ENCODE data around the gene NR1H2. TPM values are rescaled to one million over a fixed set of nuclear protein-coding genes. Genes with fewer than 3 reads are reported as not detected.
A peak's percentile ranks its signal among the peaks of the same experiment; 100 is the strongest.

Gene NR1H2
- total and polyA plus RNA-seq, 3 experiments from 2014 or later: 79.7 to 95.5 (median 82.3) TPM

DNA sequence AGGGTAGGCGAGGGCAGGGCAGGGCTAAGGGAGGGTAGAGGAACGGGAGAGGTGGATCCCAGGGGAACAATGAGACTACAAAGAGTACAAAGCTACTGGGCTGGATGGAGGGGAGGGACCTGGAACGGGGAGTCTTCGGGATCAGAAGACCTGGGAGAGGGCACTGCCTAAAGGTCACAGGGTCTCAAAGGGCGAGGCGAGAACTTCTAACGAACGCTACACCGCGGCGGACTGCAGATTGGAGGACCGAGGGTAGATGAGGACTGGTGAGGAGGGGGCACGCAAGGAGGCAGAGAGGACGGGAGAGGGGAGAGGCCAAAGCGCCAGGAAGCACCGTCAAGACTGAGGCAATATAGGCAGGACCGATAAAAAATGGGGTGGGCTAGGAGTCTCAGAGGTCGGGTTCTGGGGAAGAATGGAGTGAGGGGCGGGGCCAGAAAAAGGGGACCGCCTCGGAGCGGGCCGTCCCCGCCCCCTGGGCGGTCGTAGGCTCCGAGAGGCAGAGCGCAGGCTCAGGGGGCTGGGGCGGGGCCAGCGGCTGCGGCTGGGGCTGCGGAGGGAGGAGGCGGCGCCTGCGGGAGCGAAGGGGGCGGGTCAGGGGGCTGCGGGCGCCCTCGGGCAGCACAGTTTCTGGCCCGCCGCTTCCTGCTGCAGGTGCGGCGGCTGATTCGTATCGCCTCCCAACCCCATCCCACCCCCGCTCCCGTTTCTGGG lies 45.7 kb upstream of the NR1H2 start:
- H3K4me1 ChIP-seq (ENCODE audit: insufficient read depth, low read length): peaks cover 55% of the 10 kb centered on the region
- H3K4me3 ChIP-seq (ENCODE audit: low read length): peak overlapping the region; percentile 58
- Mint-ChIP-seq H3K4me1 (peaks cover 42 to 73% (median 66%) of the 10 kb centered on the region in 3 donors), H3K27me3 (peaks cover 67 to 72% of the 10 kb centered on the region in 2 donors), H3K36me3 (peaks cover 2 to 5% (median 2%) of the 10 kb centered on the region in 3 donors), H3K27ac (peak overlapping the region in 3 of 8 donors; percentile 50 to 93 (median 93)), H3K4me3 (peak overlapping the region; percentile 63 to 79 (median 71)), H3K9me3 (peaks cover 4 to 29% (median 19%) of the 10 kb centered on the region in 5 donors)
- CTCF ChIA-PET: no interaction called here
- POLR2A ChIA-PET: no interaction called here
- peak; percentile 69 to 76 (median 72) for DNase-seq
- H3K36me3 ChIP-seq (ENCODE audit: insufficient read depth, low read length): no peaks in the 10 kb centered on the region
- no peaks in the 10 kb centered on the region for H3K9me3 ChIP-seq (ENCODE audit: low read length)
- peak overlapping the region; percentile 59 for H3K27ac ChIP-seq (ENCODE audit: low read depth, low read length)
- H3K27me3 ChIP-seq (ENCODE audit: insufficient read depth, low read length, poor library complexity, severe bottlenecking): peaks cover 52% of the 10 kb centered on the region

GRCh38 chr19:50331221-50331993 lies 44.9 kb upstream of the NR1H2 start:
- CTCF ChIA-PET: no interaction called here
- H3K9me3 Mint-ChIP-seq: peaks cover 4 to 29% (median 19%) of the 10 kb centered on the region in 5 donors
- DNase-seq: no peak
- Histone ChIP-seq H3K27me3 (ENCODE audit: insufficient read depth, low read length, poor library complexity, severe bottlenecking) (peaks cover 46% of the 10 kb centered on the region), H3K4me1 (ENCODE audit: insufficient read depth, low read length) (peaks cover 48% of the 10 kb centered on the region), H3K27ac (ENCODE audit: low read depth, low read length) (peak overlapping the region; percentile 34), H3K4me3 (ENCODE audit: low read length) (no peak overlapping the region), H3K9me3 (ENCODE audit: low read length) (no peaks in the 10 kb centered on the region), H3K36me3 (ENCODE audit: insufficient read depth, low read length) (no peaks in the 10 kb centered on the region)
- peaks cover 68 to 76% of the 10 kb centered on the region in 2 donors for H3K27me3 Mint-ChIP-seq
- peaks cover 40 to 69% (median 68%) of the 10 kb centered on the region in 3 donors for H3K4me1 Mint-ChIP-seq
- POLR2A ChIA-PET: no interaction called here
- peak overlapping the region; percentile 50 to 67 (median 63) for H3K4me3 Mint-ChIP-seq
- H3K36me3 Mint-ChIP-seq: peaks cover 2 to 5% (median 2%) of the 10 kb centered on the region in 3 donors
- peak overlapping the region in 6 of 8 donors; percentile 0 to 96 (median 65) for H3K27ac Mint-ChIP-seq

DNA sequence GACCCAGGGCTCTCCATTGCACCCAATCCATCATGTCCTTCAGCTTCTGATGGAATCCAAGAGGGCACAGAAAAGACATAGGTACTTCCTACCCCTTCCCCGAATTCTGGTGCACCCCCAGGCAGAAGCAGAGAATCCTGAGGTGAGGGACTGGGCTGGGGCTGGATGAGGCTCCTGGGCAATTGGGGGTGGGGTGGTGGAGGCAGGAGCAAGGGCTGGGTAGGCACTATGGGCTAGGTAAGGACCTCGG lies 44.3 kb upstream of the NR1H2 start:
- H3K27me3 Mint-ChIP-seq: peaks cover 65 to 71% of the 10 kb centered on the region in 2 donors
- peaks cover 41% of the 10 kb centered on the region for H3K27me3 ChIP-seq (ENCODE audit: insufficient read depth, low read length, poor library complexity, severe bottlenecking)
- H3K4me1 Mint-ChIP-seq: peaks cover 36 to 65% (median 63%) of the 10 kb centered on the region in 3 donors
- ChIA-PET POLR2A (no interaction called here), CTCF (no interaction called here)
- H3K36me3 ChIP-seq (ENCODE audit: insufficient read depth, low read length): no peaks in the 10 kb centered on the region
- H3K9me3 ChIP-seq (ENCODE audit: low read length): no peaks in the 10 kb centered on the region
- peak overlapping the region in 2 of 8 donors; percentile 0 to 93 for H3K27ac Mint-ChIP-seq
- peaks cover 2 to 5% (median 2%) of the 10 kb centered on the region in 3 donors for H3K36me3 Mint-ChIP-seq
- H3K4me1 ChIP-seq (ENCODE audit: insufficient read depth, low read length): peaks cover 48% of the 10 kb centered on the region
- DNase-seq: no peak
- H3K4me3 Mint-ChIP-seq: peak overlapping the region in 3 of 7 donors; percentile 17 to 56 (median 41)
- H3K4me3 ChIP-seq (ENCODE audit: low read length): no peak overlapping the region
- H3K27ac ChIP-seq (ENCODE audit: low read depth, low read length): peak overlapping the region; percentile 34
- peaks cover 4 to 28% (median 19%) of the 10 kb centered on the region in 5 donors for H3K9me3 Mint-ChIP-seq

DNA sequence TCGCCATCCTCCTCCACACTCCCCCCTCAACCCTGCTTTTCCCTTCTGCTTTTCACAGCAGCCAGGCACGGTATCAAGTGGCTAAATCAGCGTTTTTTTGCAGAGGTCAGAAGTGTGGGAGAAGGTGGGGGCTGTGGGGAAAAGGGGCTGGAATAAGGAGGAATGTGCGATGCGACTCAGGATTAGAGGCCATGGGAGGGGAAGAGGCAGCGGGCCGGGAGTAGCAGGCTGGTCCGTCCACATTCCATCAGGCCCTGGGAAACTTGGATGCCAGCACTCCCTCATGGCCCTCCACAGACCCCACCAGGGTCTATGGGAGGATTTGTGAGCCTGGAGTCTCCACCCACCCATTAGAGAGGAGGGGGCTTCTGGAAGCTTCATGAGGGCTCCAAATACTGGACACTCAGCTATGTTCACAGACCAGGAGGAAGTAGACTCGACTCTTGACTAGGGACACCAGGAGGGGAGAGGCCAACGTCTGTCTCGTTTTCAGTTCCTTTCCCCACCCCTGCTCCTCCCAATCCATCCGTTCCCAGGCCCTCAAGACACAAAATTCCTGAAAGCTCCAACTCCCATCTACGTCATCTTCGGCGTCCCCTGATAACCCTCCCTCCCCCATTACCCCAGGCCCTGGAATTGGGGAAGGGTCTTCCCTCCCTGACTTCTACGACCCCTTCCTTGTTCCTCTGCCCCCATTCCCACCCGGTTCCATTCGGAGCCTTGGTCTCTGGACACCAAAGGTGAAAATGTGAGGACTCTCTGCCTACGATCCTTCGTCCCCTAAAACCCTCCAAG lies 43.8 kb upstream of the NR1H2 start:
- Histone ChIP-seq H3K4me1 (ENCODE audit: insufficient read depth, low read length) (peaks cover 48% of the 10 kb centered on the region), H3K36me3 (ENCODE audit: insufficient read depth, low read length) (no peaks in the 10 kb centered on the region), H3K9me3 (ENCODE audit: low read length) (no peaks in the 10 kb centered on the region), H3K4me3 (ENCODE audit: low read length) (peak overlapping the region; percentile 81), H3K27me3 (ENCODE audit: insufficient read depth, low read length, poor library complexity, severe bottlenecking) (peaks cover 36% of the 10 kb centered on the region), H3K27ac (ENCODE audit: low read depth, low read length) (peak overlapping the region; percentile 34)
- ChIA-PET CTCF (interaction anchor here (1.8 kb wide), 1 partner anchor 25 kb away, joined by 8 read pairs; no protein-coding TSS in a partner anchor), POLR2A (no interaction called here)
- DNase-seq: no peak
- Mint-ChIP-seq H3K9me3 (peaks cover 4 to 22% (median 17%) of the 10 kb centered on the region in 5 donors), H3K36me3 (peaks cover 2 to 5% (median 2%) of the 10 kb centered on the region in 3 donors), H3K27me3 (peaks cover 64 to 71% of the 10 kb centered on the region in 2 donors), H3K27ac (peak overlapping the region in 2 of 8 donors; percentile 29 to 49), H3K4me1 (peaks cover 31 to 60% (median 58%) of the 10 kb centered on the region in 3 donors), H3K4me3 (peak overlapping the region in 6 of 7 donors; percentile 26 to 92 (median 40))

DNA sequence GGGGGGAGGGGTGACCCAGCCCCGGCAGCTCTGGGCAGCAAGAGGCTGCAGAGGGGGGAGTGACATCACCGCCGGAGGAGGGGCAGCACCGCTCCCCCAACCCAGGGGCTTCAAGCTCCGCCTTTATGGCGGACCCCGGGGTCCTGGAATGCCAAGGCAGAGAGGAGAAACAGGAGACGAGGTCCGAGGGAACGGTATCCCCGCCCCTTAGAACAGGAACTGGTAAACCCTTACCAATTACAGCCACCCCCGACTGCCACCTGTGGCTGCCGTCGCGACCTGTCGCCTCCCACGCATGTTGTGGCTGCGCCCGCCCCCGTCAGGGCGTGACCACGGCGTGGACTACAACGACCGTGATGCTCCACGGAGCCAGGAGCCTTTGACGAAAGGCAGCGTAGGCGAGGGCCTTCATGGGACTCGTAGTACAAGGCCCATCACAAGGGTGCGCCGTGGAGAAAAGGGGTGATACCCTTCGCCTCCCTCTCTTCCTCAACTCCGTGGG lies 43.0 kb upstream of the NR1H2 start:
- Histone ChIP-seq H3K27me3 (ENCODE audit: insufficient read depth, low read length, poor library complexity, severe bottlenecking) (peaks cover 32% of the 10 kb centered on the region), H3K4me1 (ENCODE audit: insufficient read depth, low read length) (peaks cover 48% of the 10 kb centered on the region), H3K9me3 (ENCODE audit: low read length) (no peaks in the 10 kb centered on the region), H3K4me3 (ENCODE audit: low read length) (peak overlapping the region; percentile 81), H3K36me3 (ENCODE audit: insufficient read depth, low read length) (no peaks in the 10 kb centered on the region), H3K27ac (ENCODE audit: low read depth, low read length) (peak overlapping the region; percentile 34)
- peak; percentile 76 to 90 (median 81) for DNase-seq
- Mint-ChIP-seq H3K27ac (peak overlapping the region; percentile 73 to 94 (median 90)), H3K4me1 (peaks cover 28 to 55% (median 53%) of the 10 kb centered on the region in 3 donors), H3K4me3 (peak overlapping the region; percentile 86 to 92 (median 91)), H3K36me3 (peaks cover 2 to 5% (median 2%) of the 10 kb centered on the region in 3 donors), H3K9me3 (peaks cover 4 to 20% (median 14%) of the 10 kb centered on the region in 5 donors), H3K27me3 (peaks cover 61 to 70% of the 10 kb centered on the region in 2 donors)
- ChIA-PET POLR2A (interaction anchor here (0.6 kb wide), 1 partner anchor 24 kb away, joined by 5 read pairs; no protein-coding TSS in a partner anchor), CTCF (interaction anchor here (1.8 kb wide), 1 partner anchor 24 kb away, joined by 8 read pairs; no protein-coding TSS in a partner anchor)

DNA sequence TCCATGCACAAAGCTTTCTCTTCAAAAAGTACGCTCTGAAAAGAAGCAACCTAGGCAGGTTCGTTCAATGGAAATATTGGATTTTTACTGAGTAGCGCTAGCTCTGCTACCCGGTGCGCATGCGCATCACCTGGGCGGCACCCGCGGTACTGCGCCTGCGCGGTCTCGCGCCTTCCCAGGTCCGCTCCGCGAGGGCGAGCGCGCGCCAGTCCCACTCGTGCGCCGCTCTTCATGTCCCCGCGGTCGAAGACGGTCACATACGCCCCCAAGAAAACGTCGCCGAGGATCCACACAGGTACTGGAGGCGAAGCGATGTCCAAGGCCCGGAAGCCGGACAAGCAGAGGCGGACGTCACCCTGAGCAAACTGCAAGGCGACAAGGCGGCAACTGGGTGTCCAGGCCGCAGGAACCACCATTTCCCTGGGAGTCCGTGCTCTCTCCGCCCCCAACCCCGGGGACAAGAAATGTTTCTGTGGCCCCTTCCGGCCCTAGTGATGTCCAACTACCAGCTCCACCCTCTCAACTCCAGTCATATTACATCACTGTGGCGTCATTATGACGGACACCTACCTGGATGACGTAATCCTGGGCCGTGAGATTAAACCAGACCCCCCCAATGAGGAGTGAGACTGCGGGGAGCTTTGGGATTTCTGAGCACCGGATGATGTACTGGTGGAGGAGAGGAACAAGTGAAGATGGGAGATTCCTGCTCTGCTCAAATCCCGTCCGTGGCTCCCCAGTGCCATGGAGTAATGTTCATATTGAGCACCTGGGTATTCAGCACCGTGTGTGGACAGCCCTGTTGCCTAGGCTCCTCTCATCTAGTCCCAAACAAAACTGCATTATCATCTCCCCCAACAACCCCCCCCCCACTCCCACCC lies 42.3 kb upstream of the NR1H2 start:
- Mint-ChIP-seq H3K4me1 (peaks cover 28 to 55% (median 53%) of the 10 kb centered on the region in 3 donors), H3K27me3 (peaks cover 60 to 70% of the 10 kb centered on the region in 2 donors), H3K36me3 (peaks cover 2 to 5% (median 2%) of the 10 kb centered on the region in 3 donors), H3K4me3 (peak overlapping the region; percentile 86 to 92 (median 91)), H3K27ac (peak overlapping the region; percentile 73 to 94 (median 90)), H3K9me3 (peaks cover 4 to 20% (median 14%) of the 10 kb centered on the region in 5 donors)
- Histone ChIP-seq H3K36me3 (ENCODE audit: insufficient read depth, low read length) (no peaks in the 10 kb centered on the region), H3K4me1 (ENCODE audit: insufficient read depth, low read length) (peaks cover 48% of the 10 kb centered on the region), H3K4me3 (ENCODE audit: low read length) (peak overlapping the region; percentile 81), H3K9me3 (ENCODE audit: low read length) (no peaks in the 10 kb centered on the region), H3K27me3 (ENCODE audit: insufficient read depth, low read length, poor library complexity, severe bottlenecking) (peaks cover 32% of the 10 kb centered on the region), H3K27ac (ENCODE audit: low read depth, low read length) (peak overlapping the region; percentile 34)
- ChIA-PET POLR2A (interaction anchor here (0.6 kb wide), 1 partner anchor 23 kb away, joined by 5 read pairs; no protein-coding TSS in a partner anchor), CTCF (interaction anchor here (1.0 to 1.8 kb wide), 2 partner anchors 24 to 129 kb away, joined by 3 to 8 read pairs; no protein-coding TSS in a partner anchor)
- peak; percentile 72 to 86 (median 81) for DNase-seq
